OCI-LY1 (cell line): ENCODE data around the gene ZFY.

ENCODE experiments used
- H2AFZ ChIP-seq: fragments of 200-600 bp; sonication (generic), shearing (Covaris generic); 2 replicates; pipeline ENCODE4 v1.6.0; 2014; ENCODE audit warnings: antibody characterized with exemption, mild to moderate bottlenecking, low read length
- H3F3A ChIP-seq: fragments of 200-600 bp; sonication (generic), shearing (Covaris generic); 2 replicates; pipeline ENCODE4 v1.6.0; 2014; ENCODE audit warnings: mild to moderate bottlenecking, antibody characterized with exemption, low read length, moderate library complexity; ENCODE audit not compliant: insufficient read depth
- H3K27ac ChIP-seq: fragments of 200-600 bp; sonication (generic); 2 replicates; pipeline ENCODE4 v1.5.1; 2014; ENCODE audit warnings: low read length, mixed run types, mild to moderate bottlenecking, low read depth; ENCODE audit not compliant: poor library complexity, severe bottlenecking
- H3K27me3 ChIP-seq: fragments of 200-600 bp; sonication (generic); 2 replicates; pipeline ENCODE4 v1.6.0; 2014; ENCODE audit warnings: antibody characterized with exemption, mild to moderate bottlenecking, low read length, moderate library complexity; ENCODE audit not compliant: insufficient read depth
- H3K36me3 ChIP-seq: fragments of 200-600 bp; sonication (generic); 2 replicates; pipeline ENCODE4 v1.6.1; 2014; ENCODE audit warnings: mild to moderate bottlenecking, antibody characterized with exemption, low read length, moderate library complexity, mixed read lengths; ENCODE audit not compliant: insufficient read depth
- H3K4me1 ChIP-seq: fragments of 200-600 bp; sonication (generic); 2 replicates; pipeline ENCODE4 v1.5.1; 2014; ENCODE audit warnings: mild to moderate bottlenecking, low read length, moderate library complexity; ENCODE audit not compliant: insufficient read depth, severe bottlenecking
- H3K4me2 ChIP-seq: fragments of 200-600 bp; sonication (generic), shearing (Covaris generic); 2 replicates; pipeline ENCODE4 v1.6.1; 2014; ENCODE audit warnings: low read length
- H3K4me3 ChIP-seq: fragments of 200-600 bp; sonication (generic); 2 replicates; pipeline ENCODE4 v1.5.1; 2014; ENCODE audit warnings: low read length, low read depth, mild to moderate bottlenecking, mixed read lengths; ENCODE audit not compliant: poor library complexity, severe bottlenecking
- H3K79me2 ChIP-seq: fragments of 200-600 bp; shearing (Covaris generic); 2 replicates; pipeline ENCODE4 v1.6.1; 2016; ENCODE audit warnings: mixed run types, low read length, mixed read lengths; ENCODE audit not compliant: insufficient read depth
- H3K9ac ChIP-seq: fragments of 200-600 bp; sonication (generic), shearing (Covaris generic); 2 replicates; pipeline ENCODE4 v1.6.1; 2014; ENCODE audit warnings: mild to moderate bottlenecking, low read length, mixed read lengths
- H3K9me2 ChIP-seq: fragments of 200-600 bp; sonication (generic), shearing (Covaris generic); 2 replicates; pipeline ENCODE4 v1.6.1; 2014; ENCODE audit warnings: low read depth, mild to moderate bottlenecking, low read length, mixed read lengths
- H3K9me3 ChIP-seq: fragments of 200-600 bp; shearing (Covaris generic); 2 replicates; pipeline ENCODE4 v1.6.1; 2014; ENCODE audit warnings: low read length, mixed read lengths
- H4K20me1 ChIP-seq: fragments of 200-600 bp; sonication (generic), shearing (Covaris generic); 2 replicates; pipeline ENCODE4 v1.6.0; 2016; ENCODE audit warnings: mild to moderate bottlenecking, low read length; ENCODE audit not compliant: insufficient read depth
- CTCF ChIP-seq: fragments of 200-600 bp; sonication (generic), shearing (Covaris generic); IDR thresholded peaks from 2 replicates; pipeline ENCODE4 v1.5.1; 2017; ENCODE audit warnings: mild to moderate bottlenecking, antibody characterized with exemption, low read length, moderate library complexity, mixed read lengths
- EZH2 ChIP-seq: fragments of 200-600 bp; sonication (generic), shearing (Covaris generic); IDR thresholded peaks from 2 replicates; pipeline ENCODE4 v1.8.0; 2017; ENCODE audit warnings: borderline replicate concordance, mixed run types, mild to moderate bottlenecking, antibody characterized with exemption, low read length, moderate library complexity, mixed read lengths

The ZFY gene

GRCh38 chrY:2954735-2955134 is 19.6 kb downstream of the ZFY start:
- TF ChIP-seq EZH2 (no peak), CTCF (no peak)
- Histone ChIP-seq H3K4me3 (no peak overlapping the region), H3K9me2 (no peaks in the 10 kb centered on the region), H3K4me2 (no peak overlapping the region), H3K79me2 (peaks cover 10% of the 10 kb centered on the region; the same call in 1 of the 2 replicates), H4K20me1 (no peaks in the 10 kb centered on the region), H3F3A (no peaks in the 10 kb centered on the region), H2AFZ (no peak overlapping the region), H3K27ac (no peak overlapping the region), H3K9ac (no peak overlapping the region), H3K36me3 (peaks cover 25% of the 10 kb centered on the region), H3K9me3 (no peaks in the 10 kb centered on the region), H3K4me1 (peaks cover 21% of the 10 kb centered on the region), H3K27me3 (no peaks in the 10 kb centered on the region)

GRCh38 chrY:2955561-2955960 is 20.4 kb downstream of the ZFY start:
- Histone ChIP-seq H3K9me2 (no peaks in the 10 kb centered on the region), H2AFZ (no peak overlapping the region), H3K9ac (no peak overlapping the region), H3K36me3 (peaks cover 25% of the 10 kb centered on the region), H4K20me1 (no peaks in the 10 kb centered on the region), H3K4me3 (no peak overlapping the region), H3K27me3 (no peaks in the 10 kb centered on the region), H3K4me2 (no peak overlapping the region), H3F3A (no peaks in the 10 kb centered on the region), H3K79me2 (peaks cover 5% of the 10 kb centered on the region; the same call in 1 of the 2 replicates), H3K4me1 (peaks cover 22% of the 10 kb centered on the region), H3K27ac (no peak overlapping the region), H3K9me3 (no peaks in the 10 kb centered on the region)
- TF ChIP-seq CTCF (no peak), EZH2 (no peak)

GRCh38 chrY:2962061-2962460 is 26.9 kb downstream of the ZFY start:
- Histone ChIP-seq H3F3A (no peaks in the 10 kb centered on the region), H3K27me3 (no peaks in the 10 kb centered on the region), H3K36me3 (peaks cover 10% of the 10 kb centered on the region), H3K4me3 (no peak overlapping the region), H2AFZ (no peak overlapping the region), H3K9ac (no peak overlapping the region), H3K4me2 (no peak overlapping the region), H3K9me3 (no peaks in the 10 kb centered on the region), H4K20me1 (no peaks in the 10 kb centered on the region), H3K27ac (no peak overlapping the region), H3K79me2 (no peaks in the 10 kb centered on the region), H3K4me1 (peaks cover 45% of the 10 kb centered on the region), H3K9me2 (no peaks in the 10 kb centered on the region)
- TF ChIP-seq CTCF (no peak), EZH2 (no peak)
